A549 (cell line): ENCODE results near the gene GALNTL6.

ENCODE experiments used
- CTCF ChIP-seq: fragments of >200 bp; sonication (Bioruptor Twin); formaldehyde crosslinking; IDR thresholded peaks from 3 replicates; pipeline ENCODE4 v1.5.1; 2016
- ELK1 ChIP-seq: fragments of 150-350 bp; IDR thresholded peaks from 2 replicates; pipeline ENCODE4 v1.6.1; 2014; ENCODE audit warnings: low read depth, mild to moderate bottlenecking, low read length
- EP300 ChIP-seq, 2 experiments: fragments of >200 bp; sonication (Bioruptor Twin); formaldehyde crosslinking; IDR thresholded peaks; 2 replicates in 1 of 2; 3 replicates in 1 of 2; pipeline ENCODE4 v1.6.1; 2016 to 2017
- JUN ChIP-seq, 2 experiments: fragments of >200 bp; sonication (Bioruptor Twin); formaldehyde crosslinking; IDR thresholded peaks; 2 replicates in 1 of 2; 3 replicates in 1 of 2; pipeline ENCODE4 v1.6.1; 2016 to 2017
- NPAS2 ChIP-seq: fragments of 250-450 bp; sonication (Bioruptor Pico); IDR thresholded peaks from 2 replicates; pipeline ENCODE4 v1.8.0; 2022; ENCODE audit warnings: mild to moderate bottlenecking, moderate library complexity, borderline replicate concordance
- POLR2A ChIP-seq: IDR thresholded peaks from 2 replicates; pipeline ENCODE4 v1.6.1; 2012; ENCODE audit warnings: mild to moderate bottlenecking, low read length
- RAD21 ChIP-seq, 2 experiments: fragments of >200 bp in 1 of 2; sonication (Bioruptor Twin) in 1 of 2; formaldehyde crosslinking in 1 of 2; IDR thresholded peaks in 1 of 2; conservative IDR thresholded peaks in 1 of 2; 2 replicates in 1 of 2; 3 replicates in 1 of 2; pipeline ENCODE4 v1.6.1; 2012 to 2018; ENCODE audit warnings: inconsistent platforms in 1 of 2
- TF ChIP-seq, protein P1 (sequence below): fragments of >200 bp; sonication (Bioruptor Twin); formaldehyde crosslinking; IDR thresholded peaks from 3 replicates; pipeline ENCODE4 v1.6.1; 2016

GRCh38 chr4:172253409-172253808 lies 440.2 kb downstream of the GALNTL6 start:
- no peak for TF ChIP-seq CTCF
- TF ChIP-seq RAD21 (conservative IDR thresholded peaks at IDR 0.05 in 1 of 2, IDR thresholded peaks at IDR 0.05 in 1 of 2): no peak
- no peak for TF ChIP-seq ELK1
- TF ChIP-seq POLR2A: no peak
- no peak for TF ChIP-seq NPAS2 (CRISPR knock-in tag)
- TF ChIP-seq EP300 (IDR thresholded peaks at IDR 0.05): no peak
- no peak for TF ChIP-seq JUN (IDR thresholded peaks at IDR 0.05)
- TF ChIP-seq, protein P1, sequence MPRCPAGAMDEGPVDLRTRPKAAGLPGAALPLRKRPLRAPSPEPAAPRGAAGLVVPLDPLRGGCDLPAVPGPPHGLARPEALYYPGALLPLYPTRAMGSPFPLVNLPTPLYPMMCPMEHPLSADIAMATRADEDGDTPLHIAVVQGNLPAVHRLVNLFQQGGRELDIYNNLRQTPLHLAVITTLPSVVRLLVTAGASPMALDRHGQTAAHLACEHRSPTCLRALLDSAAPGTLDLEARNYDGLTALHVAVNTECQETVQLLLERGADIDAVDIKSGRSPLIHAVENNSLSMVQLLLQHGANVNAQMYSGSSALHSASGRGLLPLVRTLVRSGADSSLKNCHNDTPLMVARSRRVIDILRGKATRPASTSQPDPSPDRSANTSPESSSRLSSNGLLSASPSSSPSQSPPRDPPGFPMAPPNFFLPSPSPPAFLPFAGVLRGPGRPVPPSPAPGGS: no peak
